ENCODE measurements around the gene SDHA.

DNA sequence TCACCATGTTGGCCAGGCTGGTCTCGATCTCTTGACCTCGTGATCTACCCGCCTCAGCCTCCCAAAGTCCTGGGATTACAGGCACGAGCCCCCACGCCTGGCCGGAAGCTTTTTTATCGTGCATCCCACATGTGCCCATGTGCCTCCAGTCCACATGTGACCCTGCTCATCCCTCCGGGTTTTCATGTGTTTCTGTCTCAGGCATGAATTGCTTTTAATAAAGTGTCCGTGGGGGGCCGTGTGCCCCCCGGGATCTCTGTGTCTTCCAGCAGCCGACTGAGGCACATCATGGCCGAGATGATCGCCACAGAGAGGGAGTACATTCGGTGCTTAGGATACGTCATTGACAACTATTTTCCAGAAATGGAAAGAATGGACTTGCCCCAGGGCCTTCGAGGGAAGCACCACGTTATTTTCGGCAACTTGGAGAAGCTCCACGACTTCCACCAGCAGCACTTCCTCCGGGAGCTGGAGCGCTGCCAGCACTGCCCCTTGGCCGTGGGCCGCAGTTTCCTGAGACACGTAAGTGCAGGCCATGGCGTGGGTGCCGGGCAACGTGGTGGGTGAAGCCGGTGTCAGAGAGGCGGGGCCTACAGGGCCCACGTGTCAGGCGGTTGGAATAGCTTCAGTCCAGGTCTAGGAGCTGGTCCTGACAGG is 48.9 kb upstream of the SDHA start:
- no peak for TF ChIP-seq EP300 (IDR thresholded peaks at IDR 0.05; ENCODE audit: low read depth)
- no peak for TF ChIP-seq CTCF (IDR thresholded peaks at IDR 0.05)
